Endothelial cell of coronary artery (primary cell): ENCODE results near the gene JAG1. TPM values are rescaled to one million over a fixed set of nuclear protein-coding genes. Genes with fewer than 3 reads are reported as not detected.

Experiments
- total RNA-seq: library from RNA; depleted of rRNA; stranded (reverse); fragments of >200 nt; gene quantifications from 2 replicates; pipeline ENCODE4 v1.2.3, GENCODE V29; 2014

JAG1 gene
- total RNA-seq = 140 and 171 TPM in 2 replicates

GRCh38 chr20:10673842-10674683 is at the start of gene JAG1:
TSS of gene JAG1 (minus strand) at chr20:10673999. CDS start at chr20:10673530, 469 bp downstream.

Other genes starting within 250 kb of the JAG1 start
- 3.5 and 4.3 TPM in 2 replicates for gene MKKS, start 239.8 kb downstream of the JAG1 start, total RNA-seq
- 2.8 and 4.2 TPM in 2 replicates for gene SLX4IP, start 238.7 kb downstream of the JAG1 start, total RNA-seq